ENCODE results near the gene ST3GAL6.

The ST3GAL6 gene

GRCh38 chr3:98741121-98741716 is 21.9 kb upstream of the ST3GAL6 start:
- DNase-seq = no peak

GRCh38 chr3:98743071-98743470 is 20.1 kb upstream of the ST3GAL6 start:
- no peak for DNase-seq

- no peak for DNase-seq
Observed at GRCh38 chr3:98744283-98744682, 18.9 kb upstream of the ST3GAL6 start.

DNA sequence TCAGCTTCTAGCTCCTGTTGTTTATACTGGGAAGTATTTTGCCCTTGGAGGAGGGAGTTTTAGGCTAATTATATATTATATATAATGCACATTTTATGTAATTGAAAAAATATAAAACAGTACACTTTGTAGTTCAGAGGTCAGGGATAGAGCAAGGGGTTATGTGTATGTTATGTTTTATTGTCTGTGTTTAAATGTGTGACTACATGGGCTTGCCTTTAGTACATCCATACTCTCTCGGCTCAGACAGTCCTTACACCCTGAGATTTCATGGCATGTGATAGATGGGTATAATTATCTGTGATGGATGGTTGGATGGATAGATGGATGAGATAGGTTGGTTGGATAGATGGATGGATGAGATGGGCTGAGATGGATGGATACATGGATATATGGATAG is 17.4 kb upstream of the ST3GAL6 start:
- DNase-seq = no peak

GRCh38 chr3:98746122-98746521 is 17.0 kb upstream of the ST3GAL6 start:
- no peak for DNase-seq

- DNase-seq = no peak
Observed at GRCh38 chr3:98746882-98747281, 16.3 kb upstream of the ST3GAL6 start.

GRCh38 chr3:98750276-98750919 is 12.7 kb upstream of the ST3GAL6 start:
- no peak for DNase-seq

DNA sequence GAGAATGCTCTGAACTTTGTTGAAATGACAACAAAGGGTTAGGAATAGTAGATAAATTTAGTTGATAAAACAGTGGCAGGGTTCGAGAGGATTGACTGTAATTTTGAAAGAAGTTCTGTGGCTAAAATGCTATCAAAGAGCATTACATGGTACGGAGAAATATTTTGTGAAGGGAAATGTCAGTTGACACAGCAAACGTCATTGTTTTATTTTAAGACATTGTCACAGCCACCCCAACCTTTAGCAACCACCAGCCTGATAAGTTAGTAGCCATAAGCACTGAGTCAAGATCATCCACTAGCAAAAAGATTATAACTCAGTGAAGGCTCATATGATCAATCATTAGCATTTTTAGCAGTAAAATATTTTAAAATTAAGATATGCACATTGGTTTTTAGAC is 8.7 kb upstream of the ST3GAL6 start:
- DNase-seq = no peak

DNA sequence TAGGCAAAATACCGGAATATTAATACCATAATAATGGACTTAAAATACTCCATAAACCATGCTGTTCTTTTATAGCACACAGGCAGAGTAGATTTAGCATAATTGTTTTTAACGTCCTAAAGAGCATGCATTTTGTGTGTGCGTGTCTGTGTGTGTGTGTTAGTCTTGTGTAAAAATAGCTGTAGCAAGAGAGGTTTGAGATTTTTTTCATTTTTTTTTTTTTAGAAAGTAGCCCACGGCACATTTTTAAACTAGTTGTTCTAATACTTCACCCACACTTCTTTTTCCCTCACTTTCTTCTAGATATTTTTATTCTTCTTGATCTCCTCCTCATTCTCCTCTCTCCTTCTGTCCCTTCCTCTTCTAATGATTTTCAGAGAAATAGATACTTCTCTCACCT is 7.5 kb upstream of the ST3GAL6 start:
- DNase-seq = no peak

DNA sequence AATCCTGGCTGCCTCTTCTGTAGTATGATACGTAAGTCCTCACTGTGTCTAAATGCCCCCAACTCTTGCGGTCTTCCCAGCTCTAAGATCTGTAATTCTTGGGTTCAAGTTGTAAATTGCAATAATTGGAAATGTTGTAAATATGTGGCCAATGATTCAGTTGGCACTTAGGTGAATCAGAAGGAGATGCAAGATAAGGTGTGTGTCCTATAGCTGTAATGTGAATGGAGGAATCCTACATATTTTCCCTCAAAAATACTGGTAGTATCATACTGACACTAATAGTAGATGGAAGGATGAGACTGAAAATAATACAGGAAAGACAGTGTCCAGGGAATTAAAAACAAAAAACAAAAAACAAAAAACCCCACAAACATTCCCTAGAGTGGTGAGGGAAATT is 3.5 kb upstream of the ST3GAL6 start:
- DNase-seq = no peak

DNA sequence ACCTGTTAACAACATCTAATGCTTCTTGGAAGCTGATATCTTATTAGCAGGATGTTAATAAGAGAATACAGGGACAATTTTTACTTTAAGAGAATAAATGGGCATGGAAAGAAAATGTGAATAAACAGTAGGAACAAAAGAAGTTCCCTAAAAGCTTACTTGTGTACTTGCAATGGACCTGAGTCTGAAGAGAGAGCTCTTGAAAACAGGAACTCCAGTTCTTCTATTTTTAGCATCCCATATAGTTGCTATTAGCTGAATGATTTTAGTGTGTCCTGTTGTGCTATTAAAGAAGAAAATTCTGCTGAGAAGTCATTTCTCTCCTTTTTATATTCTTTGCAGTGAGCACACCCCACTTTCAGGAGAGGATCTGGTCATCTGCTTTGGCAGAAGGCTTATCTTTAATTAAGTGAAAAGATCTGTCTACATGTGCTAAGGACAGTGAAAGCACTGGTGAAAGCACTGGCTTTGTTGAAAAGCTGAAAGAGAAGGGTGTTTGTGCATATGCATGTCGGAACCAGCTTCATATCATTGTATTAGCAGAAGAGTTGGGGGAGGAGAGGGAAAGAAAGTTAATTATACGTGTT is 1.4 kb upstream of the ST3GAL6 start:
- no peak for DNase-seq

DNA sequence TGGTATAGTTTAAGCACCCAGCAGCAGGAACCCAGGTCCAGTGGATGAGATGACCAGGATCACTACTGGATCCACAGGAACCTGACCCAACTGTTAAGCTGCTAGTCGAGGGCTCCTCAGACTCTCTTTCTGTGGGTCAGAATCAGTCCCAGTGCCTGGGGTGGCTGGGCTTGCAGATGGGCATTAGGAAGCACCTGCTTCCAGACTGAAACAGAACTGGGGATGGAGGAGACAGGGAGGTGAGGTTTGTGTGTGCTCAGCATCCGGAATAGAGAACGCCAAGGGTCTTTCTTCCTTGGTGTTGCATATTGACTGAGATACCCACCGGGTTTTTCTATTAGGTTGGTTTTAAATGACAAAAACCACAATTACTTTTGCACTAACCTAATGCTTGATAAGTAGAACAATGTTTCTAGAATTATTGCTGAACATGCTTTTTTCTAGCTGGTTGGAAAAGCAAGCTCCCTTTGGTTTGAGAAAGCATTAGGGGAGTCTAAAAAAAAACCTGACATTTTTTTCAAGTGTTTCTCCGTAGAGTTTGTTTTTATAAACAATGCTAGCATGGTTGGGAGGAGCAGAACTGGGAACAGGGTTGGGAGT is 779 bp downstream of the ST3GAL6 start:
- DNase-seq = no peak

- no peak for DNase-seq
Observed at GRCh38 chr3:98764472-98764884, 1.3 kb downstream of the ST3GAL6 start.

- no peak for DNase-seq
Observed at GRCh38 chr3:98765721-98766120, 2.6 kb downstream of the ST3GAL6 start.

DNA sequence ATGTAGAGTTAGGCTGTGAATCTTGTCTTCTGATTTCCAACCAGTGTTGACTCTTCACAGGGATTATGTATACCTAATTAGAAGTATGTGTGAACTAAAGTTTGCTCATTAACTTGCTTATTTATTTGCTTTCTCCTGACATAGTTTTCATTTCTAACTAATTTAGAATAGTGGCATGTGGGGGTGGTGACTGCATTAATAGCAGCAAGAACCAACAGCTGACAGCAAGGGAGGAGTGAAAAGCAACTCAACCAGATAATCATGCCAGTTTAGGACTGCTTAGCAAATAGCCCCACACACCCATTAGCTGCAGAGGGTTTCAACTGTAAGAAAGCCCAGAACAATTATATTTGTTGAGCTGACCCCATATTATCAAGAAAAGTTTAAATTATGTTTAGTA is 3.8 kb downstream of the ST3GAL6 start:
- no peak for DNase-seq

DNA sequence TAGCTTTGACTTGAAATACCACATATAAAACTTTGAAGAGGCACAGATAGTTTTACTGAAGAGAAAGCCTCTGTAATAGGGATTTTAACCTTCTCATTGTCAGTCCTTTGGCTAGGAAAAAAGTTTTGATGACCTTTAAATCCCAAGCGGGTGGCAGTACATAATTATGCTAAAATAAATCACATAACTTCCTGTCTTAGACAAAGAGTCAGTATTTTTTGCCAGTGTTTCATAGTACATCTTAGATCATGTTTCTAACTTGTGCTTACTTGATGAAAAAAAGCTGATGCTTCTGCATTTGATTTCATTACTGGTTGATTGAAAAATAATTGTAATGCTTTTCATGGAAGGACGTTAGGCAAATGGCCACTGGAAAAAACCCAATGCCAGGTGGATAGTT is 5.8 kb downstream of the ST3GAL6 start:
- no peak for DNase-seq

- no peak for DNase-seq
Observed at GRCh38 chr3:98769448-98769847, 6.3 kb downstream of the ST3GAL6 start.

DNA sequence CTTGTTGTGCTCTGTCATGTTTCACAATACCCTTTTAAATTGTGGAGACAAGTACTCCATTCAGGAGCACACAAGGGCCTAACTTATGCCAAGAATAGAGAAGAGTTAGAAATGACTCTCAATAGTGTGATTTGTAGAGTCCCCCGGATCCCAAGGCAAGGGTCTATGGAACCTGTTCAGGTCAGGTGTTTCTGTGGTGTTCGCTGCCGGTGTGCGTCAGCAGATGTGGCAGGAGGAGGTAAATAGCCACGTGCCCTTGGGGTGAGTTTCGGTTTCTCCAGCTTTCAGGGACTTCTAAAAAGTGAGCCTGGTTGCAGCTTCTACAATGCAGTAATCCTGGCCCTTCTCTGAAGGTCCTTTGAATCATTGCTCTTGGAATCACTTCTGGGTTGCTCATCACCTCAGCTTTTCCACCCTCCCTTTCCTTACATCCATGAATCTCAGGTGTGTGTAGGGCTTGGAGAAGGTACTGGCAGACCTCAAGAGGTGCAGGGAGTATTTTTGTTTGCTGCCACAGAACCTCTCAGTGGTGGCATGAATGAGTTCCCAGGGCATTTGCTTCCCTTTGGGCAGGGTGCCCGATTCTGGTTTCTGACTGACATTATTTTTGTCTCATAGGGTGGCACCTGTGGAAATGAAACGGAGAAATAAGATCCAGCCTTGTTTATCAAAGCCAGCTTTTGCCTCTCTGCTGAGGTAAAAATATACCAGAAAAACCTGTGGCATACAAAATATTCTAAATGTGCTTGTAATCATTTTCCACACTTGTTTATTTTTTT is 7.3 kb downstream of the ST3GAL6 start:
- no peak for DNase-seq

GRCh38 chr3:98772022-98772421 is 8.9 kb downstream of the ST3GAL6 start:
- no peak for DNase-seq

- no peak for DNase-seq
Observed at GRCh38 chr3:98775459-98776139, 12.5 kb downstream of the ST3GAL6 start.

DNA sequence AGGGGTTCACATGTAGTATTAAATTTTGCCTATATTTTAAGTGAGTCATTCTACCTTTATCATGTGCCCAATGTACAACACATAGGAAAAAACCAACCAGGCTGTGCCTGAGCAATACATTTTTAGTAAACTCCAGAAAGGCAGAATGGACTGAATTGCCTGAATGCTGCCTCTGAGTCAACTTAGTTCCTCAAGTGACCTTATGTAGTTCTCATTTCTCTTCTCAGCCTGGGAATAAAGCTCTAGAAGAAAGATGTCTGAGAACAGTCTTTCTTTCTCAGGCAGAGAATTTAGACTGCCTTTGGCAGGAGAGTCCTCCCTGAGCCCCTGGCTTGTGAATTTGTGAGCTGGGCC is 13.0 kb downstream of the ST3GAL6 start:
- no peak for DNase-seq

- no peak for DNase-seq
Observed at GRCh38 chr3:98777286-98777685, 14.1 kb downstream of the ST3GAL6 start.

DNA sequence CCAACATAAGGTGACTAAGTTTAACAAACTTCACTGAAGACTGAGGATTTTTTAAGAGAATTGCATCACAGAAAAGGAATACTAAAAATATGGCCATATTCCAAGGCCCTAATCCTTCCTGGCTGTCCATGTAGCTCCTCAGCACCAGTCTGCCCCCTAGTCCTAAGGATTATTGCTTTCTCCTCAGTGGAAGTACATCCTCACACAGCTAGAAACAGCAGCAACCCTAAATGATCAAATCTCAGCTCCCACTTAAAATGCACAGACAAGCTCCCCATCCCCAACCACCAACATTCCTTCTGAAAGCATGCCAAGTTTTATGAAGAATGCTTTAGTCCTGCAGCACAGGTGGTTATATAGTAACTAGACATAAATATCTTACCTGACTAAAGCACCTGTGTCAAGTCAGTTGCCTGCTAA is 14.7 kb downstream of the ST3GAL6 start:
- DNase-seq = no peak

Measured in right forelimb (tissue), 1 donor.